Measurements from ENCODE around the gene PIAS4. TPM values are rescaled to one million over a fixed set of nuclear protein-coding genes. Genes with fewer than 3 reads are reported as not detected.

PIAS4 gene
- total and polyA plus RNA-seq, 2 of the 13 experiments (the other 11 are each of a cell fraction or from before 2014, with no cell fraction given) = 9.0 to 20.1 TPM

GRCh38 chr19:3984908-3985642 is 22.5 kb upstream of the PIAS4 start, which contains the start of gene EEF2 (continued):
- peak; percentile 53; the same call in 1 of the 2 replicates for TF ChIP-seq HOXD1 (CRISPR knock-in tag; IDR thresholded peaks at IDR 0.05)
- peak; percentile 94; the same call in 1 of the 2 replicates for TF ChIP-seq DZIP1 (CRISPR knock-in tag; IDR thresholded peaks at IDR 0.05)
- peak; percentile 82; the same call in 1 of the 2 replicates for TF ChIP-seq NKX3-1 (CRISPR knock-in tag; IDR thresholded peaks at IDR 0.05)
- TF ChIP-seq RXRB (CRISPR knock-in tag; IDR thresholded peaks at IDR 0.05; ENCODE audit: borderline replicate concordance) = peak; percentile 62
- peak; percentile 90; the same call in 1 of the 2 replicates for TF ChIP-seq TIGD3 (CRISPR knock-in tag; IDR thresholded peaks at IDR 0.05; ENCODE audit: borderline replicate concordance)
- no peak for TF ChIP-seq RORA (CRISPR knock-in tag; IDR thresholded peaks at IDR 0.05)
- TF ChIP-seq, protein P1, sequence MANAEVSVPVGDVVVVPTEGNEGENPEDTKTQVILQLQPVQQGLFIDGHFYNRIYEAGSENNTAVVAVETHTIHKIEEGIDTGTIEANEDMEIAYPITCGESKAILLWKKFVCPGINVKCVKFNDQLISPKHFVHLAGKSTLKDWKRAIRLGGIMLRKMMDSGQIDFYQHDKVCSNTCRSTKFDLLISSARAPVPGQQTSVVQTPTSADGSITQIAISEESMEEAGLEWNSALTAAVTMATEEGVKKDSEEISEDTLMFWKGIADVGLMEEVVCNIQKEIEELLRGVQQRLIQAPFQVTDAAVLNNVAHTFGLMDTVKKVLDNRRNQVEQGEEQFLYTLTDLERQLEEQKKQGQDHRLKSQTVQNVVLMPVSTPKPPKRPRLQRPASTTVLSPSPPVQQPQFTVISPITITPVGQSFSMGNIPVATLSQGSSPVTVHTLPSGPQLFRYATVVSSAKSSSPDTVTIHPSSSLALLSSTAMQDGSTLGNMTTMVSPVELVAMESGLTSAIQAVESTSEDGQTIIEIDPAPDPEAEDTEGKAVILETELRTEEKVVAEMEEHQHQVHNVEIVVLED (CRISPR knock-in tag; IDR thresholded peaks at IDR 0.05; ENCODE audit: borderline replicate concordance) = peak; percentile 93
- peak; percentile 51; the same call in 1 of the 2 replicates for TF ChIP-seq ZNF556 (CRISPR knock-in tag; IDR thresholded peaks at IDR 0.05; ENCODE audit: borderline replicate concordance)
- peak; percentile 77; the same call in 1 of the 2 replicates for TF ChIP-seq MXD4 (CRISPR knock-in tag; IDR thresholded peaks at IDR 0.05)
- peak; percentile 88 for TF ChIP-seq GATA4 (IDR thresholded peaks at IDR 0.05; ENCODE audit: borderline replicate concordance, low read depth)
- no peak for TF ChIP-seq TBX3 (IDR thresholded peaks at IDR 0.05; ENCODE audit: borderline replicate concordance)
- peak; percentile 93 for TF ChIP-seq MAFF (IDR thresholded peaks at IDR 0.05; ENCODE audit: low read depth, low read length)
- TF ChIP-seq FOXC1 (CRISPR knock-in tag; IDR thresholded peaks at IDR 0.05; ENCODE audit: borderline replicate concordance) = peak; percentile 96
- peak; percentile 95 for TF ChIP-seq ZNF501 (CRISPR knock-in tag; IDR thresholded peaks at IDR 0.05)
- TF ChIP-seq ZNF530 (CRISPR knock-in tag; IDR thresholded peaks at IDR 0.05; ENCODE audit: low read depth) = 0 out of 2 replicates have a peak, but pooled peaks have one; percentile 78
- TF ChIP-seq ZFP37 (CRISPR knock-in tag; IDR thresholded peaks at IDR 0.05; ENCODE audit: borderline replicate concordance) = no peak
- peak; percentile 71 for TF ChIP-seq ZNF883 (CRISPR knock-in tag; IDR thresholded peaks at IDR 0.05; ENCODE audit: not compliant biosample characterization)
- peak; percentile 80 to 93 for TF ChIP-seq HMGXB4 (CRISPR knock-in tag; IDR thresholded peaks at IDR 0.05; ENCODE audit: borderline replicate concordance in 1 of 2, low read depth in 1 of 2)

All from HepG2 (cell line).